ENCODE results near the gene MAP3K13.
"Not testable (repeated sequence)": the region's sequence is repeated elsewhere in the genome, so short reads cannot be mapped to it uniquely, and the experiment has no call there.

MAP3K13 gene

DNA sequence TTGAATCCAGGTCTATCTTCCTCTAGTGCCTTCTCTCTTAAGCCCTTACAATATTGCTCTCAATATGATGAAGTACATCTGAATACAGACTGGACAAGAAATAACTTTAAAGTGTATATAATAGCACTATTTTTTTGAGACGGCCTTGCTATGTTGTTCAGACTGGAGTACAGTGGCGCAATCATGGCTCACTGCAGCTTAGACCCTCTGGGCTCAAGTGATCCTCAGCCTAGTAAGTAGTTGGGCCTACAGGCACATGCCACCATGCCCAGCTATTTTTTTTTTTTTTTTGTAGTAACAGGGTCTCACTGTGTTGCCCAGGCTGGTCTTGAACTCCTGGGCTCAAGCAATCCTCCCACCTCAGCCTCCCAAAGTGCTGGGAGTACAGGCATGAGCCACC is 53.6 kb downstream of the MAP3K13 start:
- no peaks in the 10 kb centered on the region for H3K9me3 ChIP-seq (ENCODE audit: low read length)
- no peak overlapping the region for H2AFZ ChIP-seq (ENCODE audit: low read depth, low read length)
- no peaks in the 10 kb centered on the region for H3K4me1 ChIP-seq (ENCODE audit: insufficient read depth, low read length)
- H3K27me3 ChIP-seq (ENCODE audit: insufficient read depth, low read length): no peaks in the 10 kb centered on the region
- no peaks in the 10 kb centered on the region for H3K36me3 ChIP-seq (ENCODE audit: insufficient read depth, low read length)
- no peak overlapping the region for H3K4me3 ChIP-seq (ENCODE audit: low read length)

DNA sequence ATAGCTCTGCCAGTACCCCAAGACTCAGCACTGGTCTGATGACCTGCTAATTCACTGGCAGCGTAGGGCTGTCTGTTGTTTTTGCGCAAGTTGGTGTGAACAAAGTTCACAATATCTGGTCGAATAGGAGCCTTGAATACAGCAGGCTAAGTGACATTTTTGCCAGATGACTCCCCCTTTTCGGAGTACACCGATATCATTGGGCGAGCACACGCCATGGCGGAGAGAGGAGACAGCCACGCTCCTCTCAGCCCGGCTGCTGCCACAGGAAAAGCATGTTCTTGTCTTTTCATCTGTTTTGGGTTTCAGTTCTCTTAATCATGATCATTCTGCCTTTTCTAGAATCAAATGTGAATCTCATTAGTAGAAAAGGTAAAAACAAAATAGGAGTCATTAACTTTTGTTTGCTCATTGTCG is 55.6 kb downstream of the MAP3K13 start:
- not testable (repeated sequence) for H2AFZ ChIP-seq (ENCODE audit: low read depth, low read length); H3K4me1 ChIP-seq (ENCODE audit: insufficient read depth, low read length); H3K27me3 ChIP-seq (ENCODE audit: insufficient read depth, low read length); H3K36me3 ChIP-seq (ENCODE audit: insufficient read depth, low read length); H3K9me3 ChIP-seq (ENCODE audit: low read length); H3K4me3 ChIP-seq (ENCODE audit: low read length)

DNA sequence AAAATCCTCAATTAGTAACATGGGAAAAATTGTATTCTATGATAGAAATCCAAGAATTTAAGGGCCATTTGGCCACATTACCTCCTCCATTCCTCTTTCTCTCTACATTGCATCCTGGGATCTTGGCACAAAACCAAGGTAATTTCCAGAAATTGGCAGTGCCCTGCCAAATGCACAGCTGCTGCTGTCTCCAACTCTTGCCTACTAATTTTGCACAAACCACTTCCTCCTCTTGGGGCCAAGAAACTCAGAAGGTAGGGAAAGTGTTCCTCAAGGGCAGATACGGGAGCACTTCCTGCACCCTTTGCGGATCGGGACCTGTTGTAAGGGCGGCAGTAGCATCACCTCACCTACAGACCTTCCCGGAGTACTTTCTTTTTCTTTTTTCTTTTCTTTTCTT is 57.8 kb downstream of the MAP3K13 start:
- Histone ChIP-seq H3K27me3 (ENCODE audit: insufficient read depth, low read length) (no peaks in the 10 kb centered on the region), H3K36me3 (ENCODE audit: insufficient read depth, low read length) (no peaks in the 10 kb centered on the region), H3K4me3 (ENCODE audit: low read length) (no peak overlapping the region), H3K9me3 (ENCODE audit: low read length) (no peaks in the 10 kb centered on the region), H2AFZ (ENCODE audit: low read depth, low read length) (no peak overlapping the region), H3K4me1 (ENCODE audit: insufficient read depth, low read length) (no peaks in the 10 kb centered on the region)

DNA sequence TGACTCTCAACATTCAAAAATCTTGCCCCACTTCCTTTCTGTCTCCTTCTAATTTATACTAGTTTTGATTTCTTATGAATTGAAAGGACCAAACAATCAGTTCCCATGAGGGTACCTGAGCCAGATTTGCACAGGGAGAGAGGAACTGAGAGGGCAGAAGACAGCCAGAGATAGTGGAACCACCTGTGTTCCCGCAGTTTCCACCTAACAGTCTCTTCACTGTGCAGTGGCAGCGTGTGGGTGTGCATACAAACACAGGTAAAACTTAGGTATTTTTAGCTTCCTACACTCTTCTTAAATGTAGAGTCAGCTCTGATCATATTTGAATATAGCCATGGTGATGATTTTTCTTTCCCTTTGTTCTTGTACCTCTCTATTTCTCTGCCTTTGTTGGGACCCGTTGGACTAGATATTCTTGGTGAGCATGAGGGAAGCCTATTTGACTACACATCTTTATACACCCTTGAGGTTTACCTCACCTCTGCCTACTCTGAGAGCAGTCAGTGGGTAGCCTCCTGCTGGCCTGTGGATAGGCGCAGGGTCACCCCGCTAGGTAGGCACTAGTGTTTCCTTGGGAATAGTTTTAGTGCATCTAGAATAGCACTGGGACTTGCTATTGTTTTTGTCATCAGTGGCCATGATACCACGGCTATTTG is 58.8 kb downstream of the MAP3K13 start:
- H2AFZ ChIP-seq (ENCODE audit: low read depth, low read length): no peak overlapping the region
- no peak overlapping the region for H3K4me3 ChIP-seq (ENCODE audit: low read length)
- no peaks in the 10 kb centered on the region for H3K36me3 ChIP-seq (ENCODE audit: insufficient read depth, low read length)
- no peaks in the 10 kb centered on the region for H3K27me3 ChIP-seq (ENCODE audit: insufficient read depth, low read length)
- no peaks in the 10 kb centered on the region for H3K4me1 ChIP-seq (ENCODE audit: insufficient read depth, low read length)
- H3K9me3 ChIP-seq (ENCODE audit: low read length): no peaks in the 10 kb centered on the region

DNA sequence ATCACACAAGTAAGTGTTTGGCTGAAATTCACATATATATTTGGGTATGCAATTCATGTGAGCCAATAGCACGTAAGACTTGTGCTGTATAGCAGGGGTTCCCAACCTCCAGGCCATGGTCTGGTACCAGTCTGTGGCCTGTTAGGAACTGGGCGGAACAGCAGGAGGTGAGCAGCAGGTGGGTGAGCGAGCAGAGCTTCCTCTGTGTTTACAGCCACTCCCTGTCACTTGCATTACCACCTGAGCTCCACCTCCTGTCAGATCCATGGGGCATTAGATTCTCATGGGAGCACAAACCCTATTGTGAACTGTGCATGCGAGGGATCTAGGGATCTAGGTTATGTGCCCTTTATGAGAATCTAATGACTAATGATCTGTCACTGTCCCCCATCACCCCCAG is 59.7 kb downstream of the MAP3K13 start:
- Histone ChIP-seq H3K27me3 (ENCODE audit: insufficient read depth, low read length) (no peaks in the 10 kb centered on the region), H3K36me3 (ENCODE audit: insufficient read depth, low read length) (no peaks in the 10 kb centered on the region), H3K4me1 (ENCODE audit: insufficient read depth, low read length) (no peaks in the 10 kb centered on the region), H3K4me3 (ENCODE audit: low read length) (no peak overlapping the region), H3K9me3 (ENCODE audit: low read length) (no peaks in the 10 kb centered on the region), H2AFZ (ENCODE audit: low read depth, low read length) (no peak overlapping the region)

DNA sequence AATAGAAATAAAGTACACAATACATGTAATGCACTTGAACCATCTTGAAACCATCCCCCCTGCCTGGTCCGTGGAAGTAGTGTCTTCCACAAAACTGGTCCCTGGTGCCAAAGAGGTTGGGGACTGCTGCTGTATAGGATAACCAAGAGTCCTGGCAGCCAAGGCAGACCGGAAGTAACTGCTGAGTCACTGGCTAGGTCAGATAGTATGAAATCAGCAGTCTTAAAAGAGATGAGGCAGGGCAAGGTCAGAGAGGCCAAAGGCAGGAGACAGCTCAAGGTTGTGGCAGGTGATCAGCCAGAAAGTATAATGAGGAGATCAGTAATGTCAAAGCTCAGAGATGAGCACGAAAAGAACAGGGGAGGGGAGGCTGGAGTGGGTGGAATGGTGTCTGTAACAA is 60.2 kb downstream of the MAP3K13 start:
- H3K27me3 ChIP-seq (ENCODE audit: insufficient read depth, low read length): no peaks in the 10 kb centered on the region
- H3K4me1 ChIP-seq (ENCODE audit: insufficient read depth, low read length): no peaks in the 10 kb centered on the region
- no peak overlapping the region for H2AFZ ChIP-seq (ENCODE audit: low read depth, low read length)
- no peaks in the 10 kb centered on the region for H3K9me3 ChIP-seq (ENCODE audit: low read length)
- H3K4me3 ChIP-seq (ENCODE audit: low read length): no peak overlapping the region
- no peaks in the 10 kb centered on the region for H3K36me3 ChIP-seq (ENCODE audit: insufficient read depth, low read length)

DNA sequence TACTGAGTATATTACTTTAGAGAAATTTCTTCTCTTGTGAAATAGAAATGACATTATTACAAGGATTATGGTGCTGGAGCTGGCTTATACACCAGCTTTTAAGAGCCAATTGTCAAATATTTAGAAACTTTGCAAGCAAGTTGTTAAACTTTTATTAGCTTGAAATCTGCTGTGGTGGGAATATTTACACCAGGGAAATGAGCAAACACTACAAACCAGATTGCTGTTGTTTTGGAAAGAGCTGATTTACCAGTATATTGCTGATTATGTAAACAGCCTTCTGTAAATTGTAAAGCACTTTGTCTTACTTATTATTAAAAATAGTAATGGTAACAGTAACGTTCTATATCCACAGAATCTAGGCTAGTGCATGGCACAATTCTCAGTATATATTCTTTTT is 61.5 kb downstream of the MAP3K13 start:
- Histone ChIP-seq H3K4me1 (ENCODE audit: insufficient read depth, low read length) (no peaks in the 10 kb centered on the region), H2AFZ (ENCODE audit: low read depth, low read length) (no peak overlapping the region), H3K9me3 (ENCODE audit: low read length) (peaks cover 3% of the 10 kb centered on the region), H3K27me3 (ENCODE audit: insufficient read depth, low read length) (no peaks in the 10 kb centered on the region), H3K4me3 (ENCODE audit: low read length) (no peak overlapping the region), H3K36me3 (ENCODE audit: insufficient read depth, low read length) (peaks cover 6% of the 10 kb centered on the region)

DNA sequence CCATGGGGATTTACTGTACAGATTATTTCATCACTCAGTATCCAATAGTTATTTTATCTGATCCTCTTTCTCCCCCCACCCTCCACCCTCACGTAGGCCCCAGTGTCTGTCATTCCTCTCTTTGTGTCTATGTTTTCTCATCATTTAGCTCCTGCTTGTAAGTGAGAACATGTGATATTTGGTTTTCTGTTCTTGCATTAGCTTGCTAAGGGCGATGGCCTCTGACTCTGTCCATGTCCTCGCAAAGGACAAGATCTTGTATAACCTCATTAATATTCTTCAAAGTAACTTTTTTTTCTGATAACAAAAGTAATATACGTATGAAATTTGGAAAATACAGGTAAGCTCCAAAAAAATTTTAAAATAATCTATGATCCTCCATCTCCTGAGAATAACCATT is 67.4 kb downstream of the MAP3K13 start:
- Histone ChIP-seq H2AFZ (ENCODE audit: low read depth, low read length) (no peak overlapping the region), H3K27me3 (ENCODE audit: insufficient read depth, low read length) (no peaks in the 10 kb centered on the region), H3K9me3 (ENCODE audit: low read length) (peaks cover 3% of the 10 kb centered on the region), H3K4me3 (ENCODE audit: low read length) (no peak overlapping the region), H3K4me1 (ENCODE audit: insufficient read depth, low read length) (no peaks in the 10 kb centered on the region), H3K36me3 (ENCODE audit: insufficient read depth, low read length) (peaks cover 6% of the 10 kb centered on the region)

DNA sequence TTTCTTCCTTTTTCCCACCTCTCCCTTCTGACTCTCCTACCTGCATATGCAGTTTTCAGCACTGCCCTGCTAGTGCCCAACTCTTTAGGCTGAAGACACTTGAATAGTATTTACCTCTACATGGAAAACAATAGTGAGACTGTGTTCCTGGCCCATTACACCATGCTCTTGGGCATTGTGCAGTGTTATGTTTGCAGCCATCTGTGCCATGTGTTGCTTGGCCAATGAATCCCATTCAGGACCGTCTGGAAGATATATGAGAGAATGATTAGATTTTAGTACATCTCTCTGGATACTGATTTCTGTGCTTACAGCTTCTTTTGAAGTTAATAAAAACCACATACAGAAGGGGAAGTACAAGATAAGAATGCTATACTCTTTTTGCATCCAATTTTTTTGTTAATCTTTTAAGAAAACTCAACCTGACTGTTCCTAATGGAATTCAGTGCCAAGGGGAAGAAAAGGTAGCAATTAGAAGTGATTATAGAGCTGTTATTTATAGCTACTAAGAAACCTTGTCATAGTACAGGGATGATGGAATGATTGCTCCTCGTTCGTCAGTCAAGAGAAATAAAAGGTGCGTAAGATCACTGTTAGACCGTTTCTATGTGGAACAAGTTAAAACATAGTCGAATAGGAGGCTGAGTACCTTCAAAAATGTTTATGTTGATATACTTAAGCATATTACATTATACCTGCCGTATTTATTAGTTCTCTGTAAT is 77.0 kb downstream of the MAP3K13 start:
- Histone ChIP-seq H3K36me3 (ENCODE audit: insufficient read depth, low read length) (peaks cover 2% of the 10 kb centered on the region), H3K4me1 (ENCODE audit: insufficient read depth, low read length) (peaks cover 1% of the 10 kb centered on the region), H3K27me3 (ENCODE audit: insufficient read depth, low read length) (no peaks in the 10 kb centered on the region), H3K4me3 (ENCODE audit: low read length) (no peak overlapping the region), H2AFZ (ENCODE audit: low read depth, low read length) (no peak overlapping the region), H3K9me3 (ENCODE audit: low read length) (no peaks in the 10 kb centered on the region)

DNA sequence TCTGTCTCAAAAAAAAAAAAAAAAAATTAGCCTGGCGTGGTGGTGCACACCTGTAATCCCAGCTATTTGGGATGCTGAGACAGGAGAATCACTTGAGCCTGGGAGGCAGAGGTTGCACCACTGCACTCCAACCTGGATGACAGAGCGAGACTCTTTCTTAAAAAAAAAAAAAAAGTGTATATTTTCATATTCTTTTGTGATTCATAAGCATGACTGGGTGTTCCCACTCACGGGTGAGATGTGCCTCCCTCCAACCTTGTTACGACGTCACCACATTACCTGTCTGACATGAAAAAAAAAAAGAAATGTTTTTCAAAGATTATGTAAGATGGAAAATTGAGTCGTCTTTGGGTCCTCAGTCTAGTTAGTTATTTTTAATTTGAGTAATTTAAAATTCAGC is 79.1 kb downstream of the MAP3K13 start:
- no peak overlapping the region for H2AFZ ChIP-seq (ENCODE audit: low read depth, low read length)
- no peaks in the 10 kb centered on the region for H3K4me1 ChIP-seq (ENCODE audit: insufficient read depth, low read length)
- H3K9me3 ChIP-seq (ENCODE audit: low read length): no peaks in the 10 kb centered on the region
- H3K4me3 ChIP-seq (ENCODE audit: low read length): no peak overlapping the region
- H3K27me3 ChIP-seq (ENCODE audit: insufficient read depth, low read length): no peaks in the 10 kb centered on the region
- peaks cover 2% of the 10 kb centered on the region for H3K36me3 ChIP-seq (ENCODE audit: insufficient read depth, low read length)

DNA sequence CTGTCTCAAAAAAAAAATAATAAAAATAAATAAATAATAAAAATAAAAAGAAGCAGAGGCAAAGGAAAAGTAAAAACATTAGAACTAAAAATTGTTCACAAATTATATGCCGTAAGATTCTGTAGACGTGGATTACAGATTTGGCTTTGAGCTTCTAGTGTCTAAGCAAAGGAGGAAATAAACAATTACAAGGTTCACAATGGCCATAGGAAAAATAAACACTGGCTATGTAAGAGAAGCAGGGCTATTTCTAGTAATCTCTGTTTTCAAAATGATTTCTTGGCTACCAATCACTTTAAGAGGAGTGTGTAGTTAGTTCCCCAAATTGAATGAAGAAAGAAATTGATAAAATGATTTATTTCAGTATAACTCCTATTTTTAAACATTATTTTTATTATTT is 81.4 kb downstream of the MAP3K13 start:
- Histone ChIP-seq H3K36me3 (ENCODE audit: insufficient read depth, low read length) (no peaks in the 10 kb centered on the region), H3K27me3 (ENCODE audit: insufficient read depth, low read length) (no peaks in the 10 kb centered on the region), H3K4me3 (ENCODE audit: low read length) (no peak overlapping the region), H3K4me1 (ENCODE audit: insufficient read depth, low read length) (no peaks in the 10 kb centered on the region), H2AFZ (ENCODE audit: low read depth, low read length) (no peak overlapping the region), H3K9me3 (ENCODE audit: low read length) (no peaks in the 10 kb centered on the region)

DNA sequence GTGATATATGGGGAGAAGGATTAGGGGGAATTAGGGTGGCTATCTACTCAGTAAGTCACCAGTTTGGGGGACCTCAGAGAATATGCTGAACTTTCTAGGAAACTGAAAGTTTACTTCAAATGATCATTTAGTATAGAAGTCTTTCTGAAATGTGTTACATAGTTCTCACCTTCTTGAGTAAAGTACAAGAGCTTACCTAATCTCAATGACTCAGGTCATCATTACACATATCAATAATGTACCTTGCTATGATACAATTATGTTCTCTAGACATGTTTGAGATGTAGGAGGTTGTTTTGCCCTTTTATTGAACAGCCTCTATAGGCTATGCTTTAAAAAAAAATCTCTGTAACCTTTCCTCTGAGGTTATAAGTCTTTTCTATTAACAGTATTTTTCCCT is 85.2 kb downstream of the MAP3K13 start:
- Histone ChIP-seq H3K36me3 (ENCODE audit: insufficient read depth, low read length) (peaks cover 15% of the 10 kb centered on the region), H3K27me3 (ENCODE audit: insufficient read depth, low read length) (no peaks in the 10 kb centered on the region), H3K4me3 (ENCODE audit: low read length) (no peak overlapping the region), H2AFZ (ENCODE audit: low read depth, low read length) (no peak overlapping the region), H3K9me3 (ENCODE audit: low read length) (no peaks in the 10 kb centered on the region), H3K4me1 (ENCODE audit: insufficient read depth, low read length) (no peaks in the 10 kb centered on the region)

DNA sequence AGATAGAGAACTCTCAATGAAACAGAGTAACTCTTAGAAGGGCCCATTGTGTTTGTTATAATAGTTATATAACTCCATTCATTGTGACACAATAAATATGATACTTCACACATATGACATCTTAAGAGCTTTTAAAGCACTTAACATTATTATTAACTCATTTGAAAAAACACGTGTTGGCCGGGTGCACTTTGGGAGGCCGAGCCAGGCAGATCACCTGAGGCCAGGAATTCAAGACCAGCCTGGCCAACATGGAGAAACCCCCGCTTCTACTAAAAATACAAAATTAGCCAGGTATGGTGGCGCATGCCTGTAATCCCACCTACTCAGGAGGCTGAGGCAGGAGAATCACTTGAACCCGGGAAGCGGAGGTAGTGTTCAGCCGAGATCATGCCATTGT is 88.5 kb downstream of the MAP3K13 start:
- H3K4me1 ChIP-seq (ENCODE audit: insufficient read depth, low read length); H3K27me3 ChIP-seq (ENCODE audit: insufficient read depth, low read length); H2AFZ ChIP-seq (ENCODE audit: low read depth, low read length); H3K4me3 ChIP-seq (ENCODE audit: low read length); H3K9me3 ChIP-seq (ENCODE audit: low read length): not testable (repeated sequence)
- H3K36me3 ChIP-seq (ENCODE audit: insufficient read depth, low read length): peaks cover 15% of the 10 kb centered on the region

DNA sequence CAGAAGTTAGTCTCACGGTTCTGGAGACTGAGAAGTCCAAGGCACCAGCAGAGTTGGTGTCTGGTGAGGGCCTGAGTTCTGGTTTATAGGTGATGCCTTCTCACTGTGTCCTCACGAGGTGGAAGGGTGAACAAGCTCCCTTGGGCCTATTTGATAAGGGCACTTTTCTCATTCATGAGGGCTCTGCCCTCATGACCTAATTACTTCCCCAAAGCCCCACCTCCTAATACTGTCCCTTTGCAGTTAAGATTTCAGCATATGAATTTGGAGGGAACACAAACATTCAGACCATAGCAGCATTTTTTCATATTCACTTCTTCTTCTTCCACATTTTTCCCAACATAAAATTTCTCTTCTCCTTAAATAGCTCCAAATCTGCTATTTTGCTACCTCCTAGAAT is 94.4 kb downstream of the MAP3K13 start:
- Histone ChIP-seq H3K27me3 (ENCODE audit: insufficient read depth, low read length) (no peaks in the 10 kb centered on the region), H2AFZ (ENCODE audit: low read depth, low read length) (no peak overlapping the region), H3K9me3 (ENCODE audit: low read length) (no peaks in the 10 kb centered on the region), H3K4me1 (ENCODE audit: insufficient read depth, low read length) (no peaks in the 10 kb centered on the region), H3K4me3 (ENCODE audit: low read length) (no peak overlapping the region), H3K36me3 (ENCODE audit: insufficient read depth, low read length) (peaks cover 10% of the 10 kb centered on the region)
